Left ventricle myocardium inferior (tissue), 1 donor: Measurements from ENCODE around the gene SLC25A53. TPM values are rescaled to one million over a fixed set of nuclear protein-coding genes. Genes with fewer than 3 reads are reported as not detected.
"Not testable (repeated sequence)": the region's sequence is repeated elsewhere in the genome, so short reads cannot be mapped to it uniquely, and the experiment has no call there.

ENCODE experiments used
- DNase-seq: peaks from one replicate; pipeline ENCODE4 v3.0.0-alpha.2; 2020
- H3K27ac ChIP-seq: fragments of 200-600 bp; replicated peaks from 2 replicates; pipeline ENCODE4 v1.8.0; 2021
- H3K27me3 ChIP-seq: fragments of 200-600 bp; 2 replicates; pipeline ENCODE4 v1.8.0; 2021; ENCODE audit warnings: low read depth
- H3K36me3 ChIP-seq: fragments of 200-600 bp; 2 replicates; pipeline ENCODE4 v1.8.0; 2021
- H3K4me1 ChIP-seq: fragments of 200-600 bp; 2 replicates; pipeline ENCODE4 v1.8.0; 2021
- H3K4me3 ChIP-seq: fragments of 200-600 bp; 2 replicates; pipeline ENCODE4 v1.8.0; 2021; ENCODE audit warnings: mild to moderate bottlenecking, moderate library complexity
- H3K9me3 ChIP-seq: fragments of 200-600 bp; replicated peaks from 2 replicates; pipeline ENCODE4 v1.8.0; 2021
- intact Hi-C: fragments of 100-400 bp; cut with micrococcal nuclease; formaldehyde crosslinking; loops from one replicate; pipeline ENCODE4 v1.11.0; 2022
- total RNA-seq: library from RNA; stranded (reverse); fragmentation: NEBNext Ultra II Directional; extraction: Animal tissue kit (Norgen Biotek cat#: 25700); gene quantifications from one replicate; pipeline ENCODE4 v1.2.1, GENCODE V29; 2021
- TF ChIP-seq, protein P1 (sequence below): fragments of 200-600 bp; IDR thresholded peaks from 2 replicates; pipeline ENCODE4 v1.8.0; 2021; ENCODE audit warnings: antibody characterized with exemption, mild to moderate bottlenecking, borderline replicate concordance
- donor health status: DM: no; HTN: yes; CAD: no; lungs with severe emphysema.

SLC25A53 gene
- total RNA-seq, 1 donor from 2014 or later, result 14.9 TPM

DNA sequence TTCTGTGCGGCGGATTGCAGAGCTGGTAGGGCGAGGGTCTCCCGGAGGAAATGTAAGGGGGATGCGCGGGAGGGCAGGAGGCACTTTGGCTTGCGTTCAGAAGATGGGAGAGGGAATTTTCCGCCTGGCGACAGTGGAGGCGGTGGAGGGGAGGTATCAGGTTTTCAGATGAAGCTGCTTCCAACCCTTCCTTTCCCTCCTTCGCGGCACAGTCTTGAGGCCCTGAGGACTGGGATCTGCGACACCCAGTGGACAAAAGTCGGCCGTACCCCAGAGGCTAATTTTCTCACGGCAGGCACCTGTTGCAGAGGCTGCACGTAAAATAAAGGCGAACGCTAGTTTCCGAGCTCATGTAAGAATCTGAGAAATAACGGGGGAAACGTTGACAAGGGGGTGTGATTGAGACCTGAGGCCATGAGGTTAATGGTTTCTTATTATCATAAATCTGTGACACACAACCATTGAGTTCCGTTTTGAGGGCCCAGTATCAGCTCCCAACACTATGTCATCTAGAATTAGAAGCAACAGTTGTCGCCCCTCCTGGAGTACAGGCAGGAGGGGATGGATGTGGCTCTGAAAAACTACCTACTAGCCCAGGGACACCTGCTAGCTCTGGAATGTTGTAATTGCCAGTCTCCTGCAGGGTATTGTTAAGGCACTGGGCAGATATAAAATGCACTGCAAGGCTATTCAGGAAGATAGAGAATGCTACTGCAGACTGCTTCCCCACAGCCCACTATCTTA is 43.4 kb downstream of the SLC25A53 start:
- Histone ChIP-seq H3K4me1 (peaks cover 7% of the 10 kb centered on the region), H3K27me3 (no peaks in the 10 kb centered on the region), H3K4me3 (peak overlapping the region; percentile 73), H3K27ac (no peak overlapping the region), H3K9me3 (no peaks in the 10 kb centered on the region), H3K36me3 (no peaks in the 10 kb centered on the region)
- intact Hi-C loops, result no loop called here
- TF ChIP-seq, protein P1, sequence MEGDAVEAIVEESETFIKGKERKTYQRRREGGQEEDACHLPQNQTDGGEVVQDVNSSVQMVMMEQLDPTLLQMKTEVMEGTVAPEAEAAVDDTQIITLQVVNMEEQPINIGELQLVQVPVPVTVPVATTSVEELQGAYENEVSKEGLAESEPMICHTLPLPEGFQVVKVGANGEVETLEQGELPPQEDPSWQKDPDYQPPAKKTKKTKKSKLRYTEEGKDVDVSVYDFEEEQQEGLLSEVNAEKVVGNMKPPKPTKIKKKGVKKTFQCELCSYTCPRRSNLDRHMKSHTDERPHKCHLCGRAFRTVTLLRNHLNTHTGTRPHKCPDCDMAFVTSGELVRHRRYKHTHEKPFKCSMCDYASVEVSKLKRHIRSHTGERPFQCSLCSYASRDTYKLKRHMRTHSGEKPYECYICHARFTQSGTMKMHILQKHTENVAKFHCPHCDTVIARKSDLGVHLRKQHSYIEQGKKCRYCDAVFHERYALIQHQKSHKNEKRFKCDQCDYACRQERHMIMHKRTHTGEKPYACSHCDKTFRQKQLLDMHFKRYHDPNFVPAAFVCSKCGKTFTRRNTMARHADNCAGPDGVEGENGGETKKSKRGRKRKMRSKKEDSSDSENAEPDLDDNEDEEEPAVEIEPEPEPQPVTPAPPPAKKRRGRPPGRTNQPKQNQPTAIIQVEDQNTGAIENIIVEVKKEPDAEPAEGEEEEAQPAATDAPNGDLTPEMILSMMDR, result peak; percentile 62
- no peak for DNase-seq

DNA sequence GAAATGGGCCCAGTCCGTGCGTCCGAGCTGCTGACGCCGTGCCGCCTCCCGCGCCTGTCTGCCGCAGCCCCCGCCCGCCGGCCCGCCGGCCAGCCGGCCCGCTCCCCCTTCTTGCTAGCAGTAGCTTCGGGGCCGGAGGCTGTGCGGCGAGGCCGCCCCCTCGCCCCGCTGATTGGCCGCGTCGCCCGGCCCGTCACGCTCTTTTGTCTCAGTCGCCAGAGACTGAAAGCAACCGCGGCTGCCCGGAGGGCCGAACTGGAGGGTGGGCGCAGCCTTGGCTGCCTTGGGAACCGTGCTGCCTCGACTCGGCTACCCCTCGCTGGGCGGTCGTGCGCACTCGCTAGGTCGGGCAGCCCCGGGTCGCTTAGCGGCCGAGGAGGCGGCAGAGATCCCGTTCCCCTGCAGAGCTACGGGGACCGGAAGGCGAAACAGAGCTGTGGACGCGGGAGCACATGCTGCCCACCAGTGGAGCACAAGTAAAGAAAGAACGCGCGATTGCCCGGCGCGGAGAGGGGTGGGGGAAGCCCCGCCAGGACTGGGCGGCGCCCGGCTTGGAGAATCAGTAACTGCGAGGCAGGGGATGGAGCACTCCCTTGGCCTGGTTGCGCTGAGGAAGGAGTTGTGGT is 44.4 kb downstream of the SLC25A53 start, which contains the start of gene ZCCHC18:
TSS of gene ZCCHC18 (plus strand) at position 198 of the 626 bp plus-strand sequence. CDS start 1,589 bp downstream, outside the sequence.
- Histone ChIP-seq H3K27me3 (no peaks in the 10 kb centered on the region), H3K4me1 (peaks cover 7% of the 10 kb centered on the region), H3K36me3 (no peaks in the 10 kb centered on the region), H3K4me3 (peak within 1 kb of the TSS; percentile 73), H3K9me3 (no peaks in the 10 kb centered on the region), H3K27ac (peak within 1 kb of the TSS; percentile 75)
- intact Hi-C loops, result no loop called here
- TF ChIP-seq, protein P1, result no peak
- peak; percentile 38 for DNase-seq

DNA sequence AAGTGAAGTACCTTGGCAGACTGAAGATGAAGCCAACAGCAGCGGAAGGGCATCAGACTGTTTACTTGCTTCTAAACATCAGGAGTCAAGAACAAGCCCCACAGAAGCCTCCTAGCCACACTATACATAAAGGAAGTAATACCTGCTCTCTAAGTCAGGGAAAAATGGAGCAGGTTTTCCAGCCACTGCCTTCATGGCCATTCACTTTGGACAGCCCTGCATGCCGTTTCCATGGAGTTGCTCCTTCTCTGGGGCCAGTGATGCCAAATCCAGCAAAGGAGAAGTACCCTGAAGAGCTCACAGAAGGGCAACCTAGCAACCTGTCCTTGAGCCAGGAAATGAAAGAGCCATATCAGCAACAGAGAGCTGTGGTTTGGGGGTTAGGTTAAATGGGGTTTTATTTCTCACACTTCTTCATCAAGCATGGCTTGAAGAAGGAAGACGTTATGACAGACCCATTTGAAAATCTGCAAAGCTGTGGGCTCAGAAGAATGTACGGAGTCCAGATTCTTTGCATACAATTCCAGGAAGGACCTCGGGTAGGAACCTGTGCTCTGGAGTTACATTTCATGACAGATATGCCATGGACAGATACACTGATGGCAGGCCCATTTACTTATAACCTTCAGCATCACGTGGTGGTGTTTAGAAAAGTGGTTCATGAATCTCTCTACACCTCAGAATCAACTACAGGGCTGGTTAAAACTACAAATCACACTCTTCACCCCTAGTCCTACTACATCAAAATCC is 46.1 kb downstream of the SLC25A53 start:
- H3K36me3 ChIP-seq, DNase-seq, H3K27ac ChIP-seq, H3K4me3 ChIP-seq, intact Hi-C loops, H3K9me3 ChIP-seq, H3K27me3 ChIP-seq: not testable (repeated sequence)
- H3K4me1 ChIP-seq, result peaks cover 10% of the 10 kb centered on the region

DNA sequence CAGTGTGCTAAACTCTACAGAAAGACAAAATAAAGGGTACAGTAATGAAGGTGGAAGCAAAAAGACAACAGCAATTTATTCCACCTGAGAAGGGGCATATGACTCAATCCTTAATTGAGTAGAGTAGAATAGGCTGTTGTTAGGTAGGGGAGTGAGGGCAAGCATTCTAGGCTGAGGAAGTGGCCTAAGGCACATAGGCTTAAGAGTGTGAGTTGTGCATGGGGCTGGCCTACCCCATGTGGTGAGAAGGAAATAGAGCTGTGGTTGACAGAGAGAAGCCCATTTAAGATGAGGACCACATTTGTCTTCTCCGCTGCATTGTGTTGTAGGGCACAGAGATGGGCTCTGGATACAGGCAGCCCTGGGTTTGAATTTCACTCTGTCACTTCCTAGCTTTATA is 47.9 kb downstream of the SLC25A53 start:
- TF ChIP-seq, protein P1, result no peak
- intact Hi-C loops, result no loop called here
- Histone ChIP-seq H3K27me3 (no peaks in the 10 kb centered on the region), H3K27ac (no peak overlapping the region), H3K36me3 (no peaks in the 10 kb centered on the region), H3K4me3 (no peak overlapping the region), H3K4me1 (peaks cover 10% of the 10 kb centered on the region), H3K9me3 (no peaks in the 10 kb centered on the region)
- no peak for DNase-seq

DNA sequence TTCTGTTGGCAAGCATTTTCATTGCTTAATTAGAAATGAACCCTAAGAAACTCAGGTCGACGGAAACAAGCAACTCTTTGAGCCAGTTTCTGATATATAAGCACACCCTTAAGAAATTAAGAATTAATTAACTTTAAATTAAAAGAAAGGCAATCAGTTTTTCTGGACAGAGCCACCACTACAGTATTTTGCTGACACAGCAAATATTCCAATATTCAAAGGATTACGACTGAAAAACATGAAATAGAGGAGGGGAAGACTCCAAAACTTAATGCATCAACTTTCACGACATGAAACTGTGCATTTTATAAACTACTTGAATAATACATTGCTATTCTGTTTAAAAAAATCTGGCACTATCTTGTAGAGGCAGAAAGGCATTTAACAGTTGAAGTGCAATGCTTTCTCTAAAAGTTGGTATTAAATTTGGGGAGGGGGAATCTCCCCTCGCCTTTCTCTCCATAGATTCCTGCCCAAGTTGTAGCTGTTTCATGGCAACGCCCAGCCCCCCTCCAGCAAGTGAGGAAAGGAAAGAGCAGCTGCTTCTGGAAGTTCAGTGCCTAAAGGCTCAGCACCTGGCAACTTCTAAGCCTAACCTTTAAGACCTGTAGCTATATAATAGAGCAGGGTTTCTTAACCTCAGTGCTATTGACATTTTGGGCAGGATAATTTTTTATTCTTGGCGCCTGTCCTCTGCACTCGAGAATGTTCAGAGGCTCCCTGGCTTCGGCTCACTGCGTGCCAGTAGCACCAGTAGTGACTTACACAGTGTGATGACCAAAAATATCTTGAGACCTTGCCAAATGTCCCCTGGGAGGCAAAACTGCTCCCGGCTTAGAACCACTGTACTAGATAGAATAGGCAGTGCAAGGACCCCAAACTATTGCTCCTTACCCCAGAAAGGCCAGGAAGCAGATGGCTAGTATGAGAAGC is 51.2 kb downstream of the SLC25A53 start:
- TF ChIP-seq, protein P1, result no peak
- Histone ChIP-seq H3K27ac (peak overlapping the region; percentile 55), H3K9me3 (no peaks in the 10 kb centered on the region), H3K4me3 (no peak overlapping the region), H3K27me3 (no peaks in the 10 kb centered on the region), H3K4me1 (peaks cover 4% of the 10 kb centered on the region), H3K36me3 (no peaks in the 10 kb centered on the region)
- DNase-seq, result no peak
- intact Hi-C loops, result no loop called here
